ENCODE results near the gene RUFY4.

DNA sequence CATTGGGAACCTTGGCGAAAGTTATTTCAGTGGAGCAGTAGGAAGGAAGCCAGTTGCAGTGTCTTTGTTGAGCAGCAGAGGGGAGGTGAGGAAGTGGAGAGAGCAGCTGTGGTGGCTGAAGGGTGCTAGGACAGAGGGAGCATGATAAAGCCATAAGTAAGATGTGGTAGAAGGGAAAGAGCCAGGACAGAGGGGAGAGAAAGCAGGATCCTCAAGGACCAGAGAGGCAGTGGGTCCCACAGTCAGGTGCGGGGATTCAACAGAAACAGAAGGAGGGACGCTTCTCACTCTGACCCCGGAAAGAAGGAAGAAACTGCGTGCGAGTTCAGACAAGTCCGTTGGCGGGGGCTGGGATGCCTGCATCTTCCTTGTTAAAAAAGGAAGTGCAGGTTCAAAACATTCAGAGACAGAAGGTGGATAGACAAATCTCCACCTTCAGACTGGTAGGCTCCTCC lies 56.6 kb downstream of the RUFY4 start, which contains the start of gene CXCR2:
- TF ChIP-seq, protein P1, sequence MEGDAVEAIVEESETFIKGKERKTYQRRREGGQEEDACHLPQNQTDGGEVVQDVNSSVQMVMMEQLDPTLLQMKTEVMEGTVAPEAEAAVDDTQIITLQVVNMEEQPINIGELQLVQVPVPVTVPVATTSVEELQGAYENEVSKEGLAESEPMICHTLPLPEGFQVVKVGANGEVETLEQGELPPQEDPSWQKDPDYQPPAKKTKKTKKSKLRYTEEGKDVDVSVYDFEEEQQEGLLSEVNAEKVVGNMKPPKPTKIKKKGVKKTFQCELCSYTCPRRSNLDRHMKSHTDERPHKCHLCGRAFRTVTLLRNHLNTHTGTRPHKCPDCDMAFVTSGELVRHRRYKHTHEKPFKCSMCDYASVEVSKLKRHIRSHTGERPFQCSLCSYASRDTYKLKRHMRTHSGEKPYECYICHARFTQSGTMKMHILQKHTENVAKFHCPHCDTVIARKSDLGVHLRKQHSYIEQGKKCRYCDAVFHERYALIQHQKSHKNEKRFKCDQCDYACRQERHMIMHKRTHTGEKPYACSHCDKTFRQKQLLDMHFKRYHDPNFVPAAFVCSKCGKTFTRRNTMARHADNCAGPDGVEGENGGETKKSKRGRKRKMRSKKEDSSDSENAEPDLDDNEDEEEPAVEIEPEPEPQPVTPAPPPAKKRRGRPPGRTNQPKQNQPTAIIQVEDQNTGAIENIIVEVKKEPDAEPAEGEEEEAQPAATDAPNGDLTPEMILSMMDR (IDR thresholded peaks at IDR 0.05) = no peak
- TF ChIP-seq POLR2A (IDR thresholded peaks at IDR 0.05) = no peak
